ENCODE data around the gene INSM1.

DNA sequence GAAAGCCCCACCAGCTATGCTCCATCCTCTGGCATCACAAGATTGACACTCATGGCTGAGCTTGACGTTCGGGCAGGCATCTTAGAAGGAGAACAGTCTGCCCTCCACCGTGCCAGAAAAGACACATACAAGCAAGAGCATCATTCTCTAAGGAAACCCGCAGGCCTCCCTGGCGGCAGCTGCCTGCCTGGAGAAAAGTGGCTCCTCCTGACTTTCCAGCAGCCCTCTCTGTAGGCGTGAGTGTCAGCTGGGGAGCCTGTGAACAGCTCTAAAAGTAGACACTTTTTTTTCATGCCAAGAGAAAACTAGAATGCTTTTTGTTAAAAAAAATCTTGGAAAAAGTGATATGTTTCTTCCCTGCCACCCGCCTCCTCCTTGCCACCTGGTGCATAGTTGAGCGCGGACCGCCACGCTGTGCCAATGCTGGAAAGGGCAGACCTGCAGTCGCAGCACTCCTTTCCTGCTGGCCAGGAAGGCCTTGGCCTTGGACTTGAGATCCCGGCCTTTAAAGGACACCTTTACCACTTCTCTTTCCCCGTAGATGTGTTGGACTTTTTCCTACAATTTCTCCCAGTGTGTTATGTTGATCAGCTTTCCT lies 29.7 kb upstream of the INSM1 start:
- TF ChIP-seq, protein P1, sequence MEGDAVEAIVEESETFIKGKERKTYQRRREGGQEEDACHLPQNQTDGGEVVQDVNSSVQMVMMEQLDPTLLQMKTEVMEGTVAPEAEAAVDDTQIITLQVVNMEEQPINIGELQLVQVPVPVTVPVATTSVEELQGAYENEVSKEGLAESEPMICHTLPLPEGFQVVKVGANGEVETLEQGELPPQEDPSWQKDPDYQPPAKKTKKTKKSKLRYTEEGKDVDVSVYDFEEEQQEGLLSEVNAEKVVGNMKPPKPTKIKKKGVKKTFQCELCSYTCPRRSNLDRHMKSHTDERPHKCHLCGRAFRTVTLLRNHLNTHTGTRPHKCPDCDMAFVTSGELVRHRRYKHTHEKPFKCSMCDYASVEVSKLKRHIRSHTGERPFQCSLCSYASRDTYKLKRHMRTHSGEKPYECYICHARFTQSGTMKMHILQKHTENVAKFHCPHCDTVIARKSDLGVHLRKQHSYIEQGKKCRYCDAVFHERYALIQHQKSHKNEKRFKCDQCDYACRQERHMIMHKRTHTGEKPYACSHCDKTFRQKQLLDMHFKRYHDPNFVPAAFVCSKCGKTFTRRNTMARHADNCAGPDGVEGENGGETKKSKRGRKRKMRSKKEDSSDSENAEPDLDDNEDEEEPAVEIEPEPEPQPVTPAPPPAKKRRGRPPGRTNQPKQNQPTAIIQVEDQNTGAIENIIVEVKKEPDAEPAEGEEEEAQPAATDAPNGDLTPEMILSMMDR (IDR thresholded peaks at IDR 0.05 in 4 of 5, conservative IDR thresholded peaks at IDR 0.05 in 1 of 5), result no peak
- TF ChIP-seq POLR2A (IDR thresholded peaks at IDR 0.05), result no peak

All from gastrocnemius medialis (tissue), 4 donors.